Measurements from ENCODE around the gene P2RY6. TPM values are rescaled to one million over a fixed set of nuclear protein-coding genes. Genes with fewer than 3 reads are reported as not detected.
A peak's percentile ranks its signal among the peaks of the same experiment; 100 is the strongest.
"Not testable (repeated sequence)": the region's sequence is repeated elsewhere in the genome, so short reads cannot be mapped to it uniquely, and the experiment has no call there.

P2RY6 gene
- total RNA-seq, 4 donors from 2014 or later = 0.93 to 4.0 (median 2.8) TPM

- Histone ChIP-seq H3K27me3 (no peaks in the 10 kb centered on the region), H3K4me1 (peaks cover 5 to 38% of the 10 kb centered on the region in 2 donors), H3K27ac (peak overlapping the region; percentile 7 to 39 (median 22)), H3K4me3 (replicated peaks in 1 of 3) (no peak overlapping the region), H3K9me3 (no peaks in the 10 kb centered on the region), H3K36me3 (no peaks in the 10 kb centered on the region)
- intact Hi-C loops (cut with DNase I) = no loop called here
- TF ChIP-seq CTCF (IDR thresholded peaks at IDR 0.05) = no peak
- TF ChIP-seq POLR2A (IDR thresholded peaks at IDR 0.05) = no peak
- WGBS, 2 donors = 33 to 48% methylated on average over 8 of the region's 8 CpGs
- peak; percentile 39 to 49 for DNase-seq
These were observed 1.2 kb downstream of the P2RY6 start for GRCh38 chr11:73273222-73273895.

GRCh38 chr11:73274191-73274590 is 2.1 kb downstream of the P2RY6 start:
- H3K27ac ChIP-seq; intact Hi-C loops (cut with DNase I); H3K9me3 ChIP-seq; H3K4me3 ChIP-seq (replicated peaks in 1 of 3); H3K36me3 ChIP-seq; DNase-seq; H3K27me3 ChIP-seq: not testable (repeated sequence)
- 91 to 94% methylated on average over 4 of the region's 4 CpGs for WGBS, 2 donors
- peaks cover 5 to 34% of the 10 kb centered on the region in 2 donors for H3K4me1 ChIP-seq

GRCh38 chr11:73274722-73275380 is 2.7 kb downstream of the P2RY6 start:
- Histone ChIP-seq H3K4me1 (peaks cover under 1 to 27% of the 10 kb centered on the region in 2 donors), H3K36me3 (no peaks in the 10 kb centered on the region), H3K4me3 (replicated peaks in 1 of 3) (no peak overlapping the region), H3K27ac (no peak overlapping the region), H3K27me3 (no peaks in the 10 kb centered on the region), H3K9me3 (no peaks in the 10 kb centered on the region)
- no peak for TF ChIP-seq CTCF (IDR thresholded peaks at IDR 0.05)
- no peak for TF ChIP-seq POLR2A (IDR thresholded peaks at IDR 0.05)
- no peak for DNase-seq
- WGBS, 2 donors = 84 to 93% methylated on average over 9 to 10 of the region's 11 CpGs
- intact Hi-C loops (cut with DNase I) = no loop called here

- intact Hi-C loops (cut with DNase I) = no loop called here
- DNase-seq = no peak
- no peak overlapping the region for H3K27ac ChIP-seq
These were observed 3.2 kb downstream of the P2RY6 start for GRCh38 chr11:73275381-73275750.

GRCh38 chr11:73277467-73277866 is 5.3 kb downstream of the P2RY6 start:
- WGBS, 2 donors = 93% methylated on average over 3 of the region's 3 CpGs
- no peak overlapping the region for H3K4me3 ChIP-seq (replicated peaks in 1 of 3)
- no peak overlapping the region for H3K27ac ChIP-seq
- no peaks in the 10 kb centered on the region for H3K36me3 ChIP-seq
- DNase-seq = no peak
- H3K4me1 ChIP-seq = peaks cover 0 to 15% of the 10 kb centered on the region in 2 donors
- H3K27me3 ChIP-seq = no peaks in the 10 kb centered on the region
- intact Hi-C loops (cut with DNase I) = no loop called here
- no peaks in the 10 kb centered on the region for H3K9me3 ChIP-seq
- TF ChIP-seq POLR2A (IDR thresholded peaks at IDR 0.05) = no peak
- no peak for TF ChIP-seq CTCF (IDR thresholded peaks at IDR 0.05)

More at GRCh38 chr11:73275381-73275750, 3.2 kb downstream of the P2RY6 start:
- Histone ChIP-seq H3K27me3 (no peaks in the 10 kb centered on the region), H3K4me1 (peaks cover 0 to 22% of the 10 kb centered on the region in 2 donors), H3K4me3 (replicated peaks in 1 of 3) (no peak overlapping the region), H3K36me3 (no peaks in the 10 kb centered on the region), H3K9me3 (no peaks in the 10 kb centered on the region)
- 94 to 100% methylated on average over 4 of the region's 4 CpGs for WGBS, 2 donors
- TF ChIP-seq POLR2A (IDR thresholded peaks at IDR 0.05) (no peak), CTCF (IDR thresholded peaks at IDR 0.05) (no peak)

Measured in thyroid gland (tissue), 4 donors.